ENCODE data around the gene RFNG.

The RFNG gene

GRCh38 chr17:82013772-82014321, 37.8 kb downstream of the RFNG start:
- no peak for DNase-seq (ENCODE audit: low spot score)

DNA sequence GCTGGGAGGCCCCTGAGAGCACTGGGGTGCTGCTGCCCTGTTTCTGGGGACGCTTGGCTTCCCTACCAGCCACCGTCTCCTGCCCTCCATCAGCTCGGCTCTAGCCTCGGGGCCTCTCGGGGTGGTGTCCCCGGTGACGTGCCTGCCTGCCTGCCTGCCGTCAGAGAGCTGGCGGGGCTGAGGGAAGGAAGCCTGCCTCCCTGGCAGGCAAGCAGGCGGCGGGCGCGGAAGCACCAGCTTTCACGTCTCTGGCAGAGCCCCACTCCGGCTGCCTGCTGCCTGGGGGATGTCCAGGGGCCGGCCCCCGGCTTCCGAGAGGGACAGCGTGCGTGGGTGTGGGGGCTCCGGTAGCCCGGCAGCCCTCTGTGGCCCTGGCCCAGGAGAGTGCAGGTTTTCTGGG, 38.3 kb downstream of the RFNG start:
- DNase-seq (ENCODE audit: low spot score): no peak

- DNase-seq (ENCODE audit: low spot score): no peak
Measured at GRCh38 chr17:82012640-82013295, 38.8 kb downstream of the RFNG start.

DNA sequence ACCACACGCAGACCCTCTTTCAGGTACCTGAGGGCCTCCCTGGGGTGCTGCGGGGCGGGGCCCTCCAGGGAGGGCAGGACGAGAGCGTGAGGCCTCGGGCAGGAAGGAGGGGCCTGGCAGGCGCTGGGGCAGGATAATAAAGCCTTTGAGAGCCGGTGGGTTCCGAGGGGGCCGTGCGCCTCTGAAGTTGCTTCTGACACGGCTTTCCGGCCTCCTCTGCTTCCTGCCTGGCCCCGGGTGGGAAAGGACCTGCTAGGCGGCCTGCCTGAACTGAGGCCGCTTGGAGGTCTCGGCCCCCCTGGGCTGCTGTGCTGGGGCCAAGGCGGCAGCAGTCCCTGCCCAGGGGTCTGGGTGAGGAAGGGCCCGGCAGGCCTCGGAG, 39.4 kb downstream of the RFNG start:
- no peak for DNase-seq (ENCODE audit: low spot score)

DNA sequence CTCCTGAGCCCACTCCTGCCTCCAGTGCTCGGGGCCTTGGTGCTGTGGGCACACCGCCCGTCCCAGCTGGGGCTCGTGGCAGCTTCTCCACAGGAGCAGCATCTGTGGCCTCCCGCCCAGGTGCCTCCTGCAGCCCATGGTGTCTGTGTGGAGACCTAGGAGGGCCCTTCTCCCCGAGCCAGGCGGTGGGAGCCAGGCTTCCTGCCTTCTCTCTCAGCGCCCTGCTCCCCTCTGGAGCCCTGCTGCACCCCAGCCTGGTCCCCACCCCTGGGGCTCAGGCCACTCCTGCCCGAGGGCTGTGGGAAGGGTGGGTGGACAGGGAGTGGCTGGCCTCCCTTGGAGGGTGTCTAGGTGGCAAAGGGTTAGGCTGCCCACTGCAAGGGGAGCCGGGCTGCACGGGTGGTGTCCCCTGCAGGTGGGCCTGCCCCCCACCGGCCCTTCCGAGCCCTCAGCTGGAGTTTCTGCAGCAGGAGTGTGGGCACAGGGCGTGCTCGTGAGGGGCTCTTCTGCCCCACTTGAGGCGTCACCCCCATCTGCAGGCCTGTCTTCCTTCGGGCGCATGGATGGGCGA, 39.9 kb downstream of the RFNG start:
- no peak for DNase-seq (ENCODE audit: low spot score)

- no peak for DNase-seq (ENCODE audit: low spot score)
Measured at GRCh38 chr17:82010575-82011525, 40.8 kb downstream of the RFNG start.

DNA sequence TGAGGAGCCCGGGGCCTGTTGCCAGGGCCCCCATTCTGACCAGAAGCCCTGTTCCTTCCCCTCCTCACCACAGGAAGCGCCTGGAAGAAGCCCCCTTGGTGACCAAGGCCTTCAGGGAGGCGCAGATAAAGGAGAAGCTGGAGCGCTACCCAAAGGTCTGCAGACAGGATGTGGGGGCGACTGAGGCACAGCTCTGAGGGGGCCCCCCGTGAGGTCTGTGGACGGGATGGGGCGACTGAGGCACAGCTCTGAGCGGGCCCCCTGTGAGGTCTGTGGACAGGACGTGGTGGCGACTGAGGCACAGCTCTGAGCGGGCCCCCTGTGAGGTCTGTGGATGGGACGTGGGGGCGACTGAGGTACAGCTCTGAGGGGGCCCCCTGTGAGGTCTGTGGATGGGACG, 42.2 kb downstream of the RFNG start:
- DNase-seq (ENCODE audit: low spot score): no peak

DNA sequence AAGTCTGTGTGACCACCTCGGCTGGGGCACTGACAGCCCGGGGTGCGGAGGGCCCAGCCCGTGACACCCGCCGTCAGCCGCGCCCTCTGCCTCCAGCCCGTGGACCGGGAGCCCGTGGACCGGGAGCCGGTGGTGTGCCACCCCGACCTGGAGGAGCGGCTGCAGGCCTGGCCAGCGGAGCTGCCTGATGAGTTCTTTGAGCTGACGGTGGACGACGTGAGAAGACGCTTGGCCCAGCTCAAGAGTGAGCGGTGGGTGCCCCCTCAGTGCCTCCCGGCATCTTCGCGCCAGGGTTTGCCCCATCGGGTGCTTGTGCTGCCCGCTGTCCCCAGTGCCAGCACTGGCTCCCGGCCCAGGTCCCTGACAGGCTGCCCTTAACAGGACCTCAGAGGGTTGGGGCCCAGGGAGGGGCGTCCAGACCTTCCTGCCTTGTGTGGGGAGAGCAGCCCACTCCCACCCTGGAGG, 42.6 kb downstream of the RFNG start:
- DNase-seq (ENCODE audit: low spot score): no peak

DNA sequence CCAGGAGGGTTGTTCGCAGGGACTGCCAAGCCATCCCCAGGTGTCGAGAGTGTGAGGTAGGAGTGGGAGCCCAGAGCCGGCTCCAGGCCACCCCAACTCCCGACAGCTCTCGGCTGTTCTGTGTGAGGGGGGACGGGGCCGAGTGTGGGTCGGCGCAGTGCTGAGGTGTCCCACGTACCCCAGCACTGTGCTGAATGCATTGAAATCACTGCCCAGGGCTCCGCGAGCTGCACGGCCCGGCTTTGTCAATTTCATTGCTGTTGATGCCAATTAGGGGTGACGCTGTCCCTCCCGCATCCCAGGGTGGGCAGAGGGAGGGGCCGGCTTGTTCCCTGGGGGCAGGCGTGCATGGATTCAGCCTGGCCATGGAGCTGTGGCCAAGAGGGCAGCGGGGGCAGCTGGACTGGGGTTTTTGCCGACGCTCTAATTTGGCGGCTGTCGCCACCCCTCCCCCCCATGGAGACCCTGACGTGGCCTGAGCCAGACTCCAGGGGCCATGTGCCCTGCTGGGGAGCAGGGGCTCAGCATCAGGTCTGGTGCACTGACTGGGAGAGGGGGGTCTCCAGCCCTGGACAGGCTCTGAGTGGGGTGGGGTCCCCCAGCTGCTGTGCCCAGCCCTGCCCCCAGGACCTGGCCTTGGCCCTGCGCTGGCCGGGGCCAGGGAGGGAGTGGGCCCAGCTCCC, 43.2 kb downstream of the RFNG start:
- DNase-seq (ENCODE audit: low spot score): no peak

- no peak for DNase-seq (ENCODE audit: low spot score)
Measured at GRCh38 chr17:82007495-82008257, 43.9 kb downstream of the RFNG start.

DNA sequence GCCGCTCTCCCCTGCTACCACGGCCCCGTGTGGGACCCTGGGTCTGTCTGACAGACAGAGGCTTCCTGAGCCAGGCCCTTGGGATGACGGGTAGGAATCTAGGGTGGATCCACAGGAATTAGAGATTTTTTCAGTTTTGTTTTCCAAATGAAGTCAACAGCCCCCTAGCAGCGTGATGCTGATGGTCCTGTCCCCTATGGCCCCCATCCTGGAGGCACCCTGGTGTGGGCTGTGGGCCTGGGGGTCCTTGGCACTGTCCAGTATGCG, 44.5 kb downstream of the RFNG start:
- DNase-seq (ENCODE audit: low spot score): no peak

DNA sequence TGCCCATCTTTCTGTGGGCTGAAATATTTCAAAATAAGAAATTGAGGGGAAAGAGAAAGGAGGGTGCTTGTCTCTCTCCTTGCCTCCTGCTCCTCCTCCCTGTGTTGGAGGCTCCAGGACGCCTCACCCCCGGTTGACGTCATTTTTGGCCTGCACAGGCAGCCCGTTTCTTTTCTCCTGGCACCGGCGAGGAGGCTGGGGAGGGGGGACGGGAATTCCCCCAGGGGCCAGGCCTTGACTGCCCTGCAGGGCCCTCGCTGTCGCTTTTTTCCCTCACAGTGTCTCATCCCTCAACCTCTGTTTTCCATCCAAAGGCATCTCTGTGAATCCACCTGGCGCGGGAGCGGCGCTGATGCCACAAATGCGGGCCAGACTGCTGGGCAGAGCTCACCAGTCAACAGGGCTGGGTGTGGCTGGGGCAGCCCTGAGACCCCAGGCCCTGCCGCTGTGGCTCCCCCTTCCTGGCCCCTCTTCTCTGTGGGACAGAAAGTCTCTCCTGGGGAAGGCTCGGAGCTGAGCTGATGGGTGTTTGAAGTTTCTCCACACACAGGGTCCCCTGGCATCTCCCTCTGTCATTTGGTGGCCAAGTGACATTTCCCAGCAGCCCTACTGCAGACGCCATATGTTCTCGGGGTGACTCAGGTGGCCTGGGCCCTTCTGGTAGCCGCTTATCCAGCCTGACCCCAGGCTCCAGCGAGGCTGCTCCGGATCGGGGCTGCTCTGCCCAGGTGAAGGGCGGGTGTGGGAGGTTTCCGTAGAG, 45.0 kb downstream of the RFNG start:
- DNase-seq (ENCODE audit: low spot score): peak; percentile 69

DNA sequence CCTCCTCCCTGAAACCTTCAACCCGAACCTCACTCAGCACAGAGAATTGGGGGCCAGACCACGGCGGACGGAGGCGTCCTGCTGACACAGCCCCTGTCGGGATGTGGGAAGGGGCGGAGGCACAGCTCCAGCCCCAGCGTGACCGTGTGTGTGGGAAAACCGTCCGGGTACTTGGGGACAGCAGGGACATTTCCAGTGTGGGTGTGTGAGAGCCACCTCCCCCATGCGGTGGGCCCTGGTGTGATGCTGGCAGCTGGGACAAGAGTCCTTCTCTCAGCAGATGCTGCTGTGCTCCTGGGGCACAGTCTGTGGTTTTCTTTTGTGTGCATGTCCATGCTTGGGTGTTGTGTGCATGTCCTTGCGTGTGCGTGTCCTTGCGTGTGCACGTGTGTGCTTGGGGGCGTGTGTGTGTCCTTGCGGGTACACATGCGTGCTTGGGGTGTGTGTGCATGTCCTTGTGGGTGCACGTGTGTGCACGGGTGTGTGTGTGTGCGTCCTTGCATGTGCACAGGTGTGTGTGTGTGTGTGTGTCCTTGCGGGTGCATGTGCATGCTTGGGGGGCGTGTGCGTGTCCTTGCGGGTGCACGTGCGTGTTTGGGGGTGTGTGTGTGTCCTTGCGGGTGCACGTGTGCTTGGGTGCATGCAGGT, 45.8 kb downstream of the RFNG start:
- DNase-seq (ENCODE audit: low spot score): no peak

GRCh38 chr17:82004517-82005455, 46.8 kb downstream of the RFNG start:
- DNase-seq (ENCODE audit: low spot score): no peak

GRCh38 chr17:82003411-82004381, 47.9 kb downstream of the RFNG start:
- DNase-seq (ENCODE audit: low spot score): peak; percentile 96

- DNase-seq (ENCODE audit: low spot score): no peak
Measured at GRCh38 chr17:82001571-82002056, 50.0 kb downstream of the RFNG start.

GRCh38 chr17:82000803-82001570, 50.6 kb downstream of the RFNG start:
- no peak for DNase-seq (ENCODE audit: low spot score)
